Lower lobe of right lung (tissue), 2 donors: Measurements from ENCODE around the gene NCEH1. TPM values are rescaled to one million over a fixed set of nuclear protein-coding genes. Genes with fewer than 3 reads are reported as not detected.
"Not testable (repeated sequence)": the region's sequence is repeated elsewhere in the genome, so short reads cannot be mapped to it uniquely, and the experiment has no call there.

Source experiments
- ATAC-seq, 2 donors: fragments of 200-7000 bp; cut with Tn5 transposase; one replicate each; pipeline ENCODE4 v1.9.1; 2020 to 2022; ENCODE audit warnings: mild to moderate bottlenecking in 2 of 2, moderate library complexity in 2 of 2
- DNase-seq: peaks from one replicate; pipeline ENCODE4 v3.0.0-alpha.2; 2020
- H3K27ac ChIP-seq: fragments of 200-600 bp; one replicate; pipeline ENCODE4 v1.8.0; 2022
- H3K27me3 ChIP-seq: fragments of 200-600 bp; one replicate; pipeline ENCODE4 v1.8.0; 2022; ENCODE audit warnings: low read depth
- H3K36me3 ChIP-seq: fragments of 200-600 bp; one replicate; pipeline ENCODE4 v1.8.0; 2022; ENCODE audit warnings: mild to moderate bottlenecking
- H3K4me1 ChIP-seq: fragments of 200-600 bp; one replicate; pipeline ENCODE4 v1.8.0; 2022
- H3K4me3 ChIP-seq: fragments of 200-600 bp; one replicate; pipeline ENCODE4 v1.8.0; 2022; ENCODE audit warnings: mild to moderate bottlenecking
- H3K9me3 ChIP-seq: fragments of 200-600 bp; one replicate; pipeline ENCODE4 v1.8.0; 2022
- CTCF ChIP-seq: fragments of 200-600 bp; IDR thresholded peaks from one replicate; pipeline ENCODE4 v1.8.0; 2022; ENCODE audit warnings: antibody characterized with exemption, mild to moderate bottlenecking
- intact Hi-C: fragments of 100-400 bp; cut with DNase I; formaldehyde crosslinking; loops from one replicate; pipeline ENCODE4 v1.11.0; 2022
- total RNA-seq: library from RNA; stranded (reverse); fragmentation: NEBNext Ultra II Directional; extraction: Animal tissue kit (Norgen Biotek cat#: 25700); gene quantifications from one replicate; pipeline ENCODE4 v1.2.1, GENCODE V29; 2021
- donor health status: DM: no; HTN: yes; CAD: no; lungs with severe emphysema.

NCEH1 gene
- total RNA-seq, 1 donor from 2014 or later = 97.7 TPM

GRCh38 chr3:172675441-172676193, 35.2 kb downstream of the NCEH1 start:
- H3K4me3 ChIP-seq = no peak overlapping the region
- ATAC-seq (peak; percentile 37 to 59), DNase-seq (no peak)
- H3K27ac ChIP-seq = no peak overlapping the region
- no peaks in the 10 kb centered on the region for H3K9me3 ChIP-seq
- no peaks in the 10 kb centered on the region for H3K27me3 ChIP-seq
- H3K4me1 ChIP-seq = peaks cover 28% of the 10 kb centered on the region
- no peaks in the 10 kb centered on the region for H3K36me3 ChIP-seq
- intact Hi-C loops = no loop called here
- peak; percentile 80 for TF ChIP-seq CTCF

GRCh38 chr3:172673210-172673679, 37.6 kb downstream of the NCEH1 start:
- DNase-seq (peak; percentile 73), ATAC-seq (peak; percentile 89 to 90)
- no peak overlapping the region for H3K4me3 ChIP-seq
- H3K36me3 ChIP-seq = no peaks in the 10 kb centered on the region
- H3K4me1 ChIP-seq = peaks cover 44% of the 10 kb centered on the region
- H3K27ac ChIP-seq = no peak overlapping the region
- H3K9me3 ChIP-seq = no peaks in the 10 kb centered on the region
- intact Hi-C loops = no loop called here
- no peaks in the 10 kb centered on the region for H3K27me3 ChIP-seq
- peak; percentile 74 for TF ChIP-seq CTCF

GRCh38 chr3:172669021-172669420, 41.8 kb downstream of the NCEH1 start:
- ATAC-seq (no peak), DNase-seq (no peak)
- H3K4me3 ChIP-seq = no peak overlapping the region
- H3K27ac ChIP-seq = no peak overlapping the region
- intact Hi-C loops = no loop called here
- H3K27me3 ChIP-seq = no peaks in the 10 kb centered on the region
- no peaks in the 10 kb centered on the region for H3K36me3 ChIP-seq
- H3K4me1 ChIP-seq = peaks cover 37% of the 10 kb centered on the region
- H3K9me3 ChIP-seq = no peaks in the 10 kb centered on the region
- TF ChIP-seq CTCF = no peak

- peak overlapping the region; percentile 27 for H3K4me3 ChIP-seq
- H3K27ac ChIP-seq = no peak overlapping the region
- no peaks in the 10 kb centered on the region for H3K36me3 ChIP-seq
- intact Hi-C loops = no loop called here
- TF ChIP-seq CTCF = peak; percentile 82
- no peaks in the 10 kb centered on the region for H3K27me3 ChIP-seq
- H3K9me3 ChIP-seq = no peaks in the 10 kb centered on the region
- H3K4me1 ChIP-seq = peaks cover 25% of the 10 kb centered on the region
- ATAC-seq (peak; percentile 95 to 98), DNase-seq (no peak)
Measured at GRCh38 chr3:172666873-172667694, 43.8 kb downstream of the NCEH1 start.

GRCh38 chr3:172666181-172666872, 44.5 kb downstream of the NCEH1 start:
- Histone ChIP-seq H3K27ac (no peak overlapping the region), H3K9me3 (no peaks in the 10 kb centered on the region), H3K4me1 (peaks cover 25% of the 10 kb centered on the region), H3K27me3 (no peaks in the 10 kb centered on the region), H3K4me3 (peak overlapping the region; percentile 27), H3K36me3 (no peaks in the 10 kb centered on the region)
- TF ChIP-seq CTCF = no peak
- ATAC-seq (peak; percentile 21 to 54), DNase-seq (no peak)
- intact Hi-C loops = no loop called here

GRCh38 chr3:172665510-172665909, 45.4 kb downstream of the NCEH1 start:
- not testable (repeated sequence) for ATAC-seq, H3K4me3 ChIP-seq, DNase-seq

DNA sequence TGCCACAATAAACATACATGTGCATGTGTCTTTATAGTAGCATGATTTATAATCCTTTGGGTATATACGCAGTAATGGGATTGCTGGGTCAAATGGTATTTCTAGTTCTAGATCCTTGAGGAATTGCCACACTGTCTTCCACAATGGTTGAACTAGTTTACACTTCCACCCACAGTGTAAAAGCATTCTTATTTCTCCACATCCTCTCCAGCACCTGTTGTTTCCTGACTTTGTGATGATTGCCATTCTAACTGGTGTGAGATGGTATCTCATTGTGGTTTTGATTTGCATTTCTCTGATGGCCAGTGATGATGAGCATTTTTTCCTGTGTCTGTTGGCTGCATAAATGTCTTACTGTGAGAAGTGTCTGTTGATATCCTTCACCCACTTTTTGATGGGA, 50.4 kb downstream of the NCEH1 start:
- intact Hi-C loops, H3K27ac ChIP-seq, H3K4me3 ChIP-seq, DNase-seq, ATAC-seq, H3K36me3 ChIP-seq, H3K27me3 ChIP-seq, H3K9me3 ChIP-seq, H3K4me1 ChIP-seq: not testable (repeated sequence)

More at GRCh38 chr3:172665510-172665909, 45.4 kb downstream of the NCEH1 start:
- H3K9me3 ChIP-seq, H3K27ac ChIP-seq, intact Hi-C loops, H3K27me3 ChIP-seq, H3K36me3 ChIP-seq: not testable (repeated sequence)
- peaks cover 24% of the 10 kb centered on the region for H3K4me1 ChIP-seq
